Osteoblast (primary cell): ENCODE results near the gene KLK7. TPM values are rescaled to one million over a fixed set of nuclear protein-coding genes. Genes with fewer than 3 reads are reported as not detected.
A peak's percentile ranks its signal among the peaks of the same experiment; 100 is the strongest.

ENCODE experiments used
- DNase-seq: peaks from one replicate; pipeline ENCODE4 v3.0.0; 2011; ENCODE audit warnings: low spot score, mixed read lengths; ENCODE audit not compliant: insufficient read length; ENCODE audit errors: missing footprints
- H2AFZ ChIP-seq: 2 replicates; pipeline ENCODE4 v1.6.0; 2011; ENCODE audit warnings: mild to moderate bottlenecking, low read length
- H3K27ac ChIP-seq: 2 replicates; pipeline ENCODE4 v1.5.1; 2011; ENCODE audit warnings: mild to moderate bottlenecking, low read depth, low read length, moderate library complexity
- H3K27me3 ChIP-seq: 2 replicates; pipeline ENCODE4 v1.6.0; 2012; ENCODE audit warnings: mild to moderate bottlenecking, control low read depth, inconsistent platforms, low read length, moderate library complexity; ENCODE audit not compliant: insufficient read depth
- H3K36me3 ChIP-seq: 2 replicates; pipeline ENCODE4 v1.5.1; 2011; ENCODE audit warnings: mild to moderate bottlenecking, low read length, control low read depth, moderate library complexity; ENCODE audit not compliant: insufficient read depth
- H3K4me1 ChIP-seq: 2 replicates; pipeline ENCODE4 v1.5.1; 2011; ENCODE audit warnings: mild to moderate bottlenecking, low read length, control low read depth, moderate library complexity; ENCODE audit not compliant: insufficient read depth
- H3K4me2 ChIP-seq: 2 replicates; pipeline ENCODE4 v1.6.0; 2011; ENCODE audit warnings: mild to moderate bottlenecking, low read length; ENCODE audit not compliant: insufficient read depth
- H3K4me3 ChIP-seq: fragments of 200-600 bp; sonication (generic); 3 replicates; pipeline ENCODE4 v1.5.1; 2012; ENCODE audit warnings: mild to moderate bottlenecking, low read length, inconsistent platforms; ENCODE audit not compliant: insufficient read depth
- H3K79me2 ChIP-seq: 2 replicates; pipeline ENCODE4 v1.6.0; 2012; ENCODE audit warnings: mild to moderate bottlenecking, low read length, control low read depth, inconsistent platforms; ENCODE audit not compliant: insufficient read depth
- H3K9me3 ChIP-seq: 2 replicates; pipeline ENCODE4 v1.5.1; 2011; ENCODE audit warnings: low read depth, low read length, control low read depth
- H4K20me1 ChIP-seq: 2 replicates; pipeline ENCODE4 v1.6.0; 2012; ENCODE audit warnings: mild to moderate bottlenecking, low read length, control low read depth; ENCODE audit not compliant: insufficient read depth
- total RNA-seq: library from RNA; depleted of rRNA; stranded (reverse); fragments of >200 nt; gene quantifications from 2 replicates; pipeline ENCODE4 v1.2.3, GENCODE V29; 2012
- TF ChIP-seq, protein P1 (sequence below): IDR thresholded peaks from 2 replicates; pipeline ENCODE4 v1.5.1; 2011; ENCODE audit warnings: mild to moderate bottlenecking, low read depth, low read length, moderate library complexity; ENCODE audit errors: extremely low read depth

KLK7 gene
- total RNA-seq, 1 donor = not detected

DNA sequence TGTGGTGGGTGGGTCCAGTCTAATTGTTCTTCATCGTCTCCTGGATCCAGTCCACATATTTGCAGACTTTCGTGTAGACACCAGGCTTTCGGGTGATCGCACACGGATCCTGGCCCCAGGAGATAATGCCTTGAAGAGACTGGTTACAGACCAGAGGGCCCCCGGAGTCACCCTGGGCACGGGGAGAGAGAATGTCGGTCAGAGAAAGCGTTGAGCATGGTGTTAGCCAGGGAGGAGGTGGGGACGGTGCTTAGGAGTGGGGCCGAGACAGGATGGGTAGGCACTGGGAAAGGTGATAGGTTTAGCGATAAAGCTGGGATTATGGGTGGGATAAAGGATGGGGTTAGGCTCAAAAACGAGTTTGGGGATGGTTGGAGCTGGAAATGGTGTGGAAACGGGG lies 38.8 kb upstream of the KLK7 start:
- H4K20me1 ChIP-seq = no peaks in the 10 kb centered on the region
- no peak overlapping the region for H3K4me3 ChIP-seq
- TF ChIP-seq, protein P1, sequence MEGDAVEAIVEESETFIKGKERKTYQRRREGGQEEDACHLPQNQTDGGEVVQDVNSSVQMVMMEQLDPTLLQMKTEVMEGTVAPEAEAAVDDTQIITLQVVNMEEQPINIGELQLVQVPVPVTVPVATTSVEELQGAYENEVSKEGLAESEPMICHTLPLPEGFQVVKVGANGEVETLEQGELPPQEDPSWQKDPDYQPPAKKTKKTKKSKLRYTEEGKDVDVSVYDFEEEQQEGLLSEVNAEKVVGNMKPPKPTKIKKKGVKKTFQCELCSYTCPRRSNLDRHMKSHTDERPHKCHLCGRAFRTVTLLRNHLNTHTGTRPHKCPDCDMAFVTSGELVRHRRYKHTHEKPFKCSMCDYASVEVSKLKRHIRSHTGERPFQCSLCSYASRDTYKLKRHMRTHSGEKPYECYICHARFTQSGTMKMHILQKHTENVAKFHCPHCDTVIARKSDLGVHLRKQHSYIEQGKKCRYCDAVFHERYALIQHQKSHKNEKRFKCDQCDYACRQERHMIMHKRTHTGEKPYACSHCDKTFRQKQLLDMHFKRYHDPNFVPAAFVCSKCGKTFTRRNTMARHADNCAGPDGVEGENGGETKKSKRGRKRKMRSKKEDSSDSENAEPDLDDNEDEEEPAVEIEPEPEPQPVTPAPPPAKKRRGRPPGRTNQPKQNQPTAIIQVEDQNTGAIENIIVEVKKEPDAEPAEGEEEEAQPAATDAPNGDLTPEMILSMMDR = no peak
- H2AFZ ChIP-seq = no peak overlapping the region
- H3K27ac ChIP-seq = no peak overlapping the region
- no peaks in the 10 kb centered on the region for H3K79me2 ChIP-seq
- no peak overlapping the region for H3K4me2 ChIP-seq
- no peaks in the 10 kb centered on the region for H3K9me3 ChIP-seq
- no peaks in the 10 kb centered on the region for H3K4me1 ChIP-seq
- DNase-seq = peak; percentile 51
- peaks cover 37% of the 10 kb centered on the region for H3K27me3 ChIP-seq
- no peaks in the 10 kb centered on the region for H3K36me3 ChIP-seq

GRCh38 chr19:51020988-51021651 lies 37.4 kb upstream of the KLK7 start:
- H3K36me3 ChIP-seq = no peaks in the 10 kb centered on the region
- H3K9me3 ChIP-seq = no peaks in the 10 kb centered on the region
- H3K79me2 ChIP-seq = no peaks in the 10 kb centered on the region
- peaks cover 40% of the 10 kb centered on the region for H3K27me3 ChIP-seq
- H4K20me1 ChIP-seq = no peaks in the 10 kb centered on the region
- no peaks in the 10 kb centered on the region for H3K4me1 ChIP-seq
- H3K4me3 ChIP-seq = no peak overlapping the region
- no peak overlapping the region for H3K27ac ChIP-seq
- no peak overlapping the region for H2AFZ ChIP-seq
- TF ChIP-seq, protein P1 = peak; percentile 71
- no peak overlapping the region for H3K4me2 ChIP-seq
- peak; percentile 85 for DNase-seq

GRCh38 chr19:51019544-51019925 lies 35.8 kb upstream of the KLK7 start, which contains the start of gene KLK10:
KLK10 (minus strand) TSS chr19:51019709; CDS start chr19:51019130, 579 bp downstream.
- H3K9me3 ChIP-seq = no peaks in the 10 kb centered on the region
- no peak within 1 kb of the TSS for H2AFZ ChIP-seq
- H3K4me1 ChIP-seq = no peaks in the 10 kb centered on the region
- peaks cover 34% of the 10 kb centered on the region for H3K27me3 ChIP-seq
- peak; percentile 46 for DNase-seq
- H4K20me1 ChIP-seq = no peaks in the 10 kb centered on the region
- no peak within 1 kb of the TSS for H3K27ac ChIP-seq
- no peak within 1 kb of the TSS for H3K4me2 ChIP-seq
- H3K36me3 ChIP-seq = no peaks in the 10 kb centered on the region
- no peak within 1 kb of the TSS for H3K4me3 ChIP-seq
- TF ChIP-seq, protein P1 = no peak
- no peaks in the 10 kb centered on the region for H3K79me2 ChIP-seq

DNA sequence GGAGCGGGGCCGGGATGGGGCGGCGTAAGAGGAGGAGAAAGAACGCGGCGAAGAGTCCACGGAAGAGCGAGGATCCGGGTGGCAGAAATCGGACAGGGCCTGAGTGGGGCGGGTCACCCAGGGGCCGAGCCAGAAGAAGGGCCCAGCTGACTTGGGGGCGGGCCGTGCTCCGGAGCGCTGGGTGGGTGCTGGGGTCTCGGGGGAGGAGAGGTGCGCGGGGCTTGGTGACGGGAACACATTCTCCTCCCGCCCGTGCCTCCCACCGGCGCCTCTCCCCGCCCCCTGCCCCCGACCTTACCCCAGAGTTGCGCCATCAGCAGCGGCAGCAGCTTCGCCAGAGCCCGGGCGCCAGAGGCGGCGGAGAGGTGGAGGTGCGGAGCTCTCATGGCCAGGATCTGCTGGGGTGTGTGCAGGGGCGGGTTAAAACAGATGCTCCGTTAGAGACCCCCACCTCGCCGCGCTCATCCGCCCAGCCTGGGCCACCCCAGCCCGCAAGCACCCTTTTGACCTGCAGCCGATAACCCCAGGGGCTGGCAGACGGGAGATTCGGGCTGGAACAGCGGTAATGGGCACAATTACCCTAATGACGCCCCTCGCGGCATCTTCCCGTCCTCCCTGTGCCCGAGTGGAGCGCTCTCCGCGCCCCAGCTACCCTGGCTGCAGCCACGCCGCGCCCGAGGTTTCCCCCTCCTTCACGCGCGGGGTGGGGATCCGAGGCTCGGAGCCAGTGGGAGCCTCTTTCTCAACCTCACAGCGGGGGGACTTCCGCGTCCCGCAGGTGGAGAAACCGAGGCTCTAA lies 35.2 kb upstream of the KLK7 start:
- TF ChIP-seq, protein P1 = no peak
- Histone ChIP-seq H3K36me3 (no peaks in the 10 kb centered on the region), H4K20me1 (no peaks in the 10 kb centered on the region), H3K79me2 (no peaks in the 10 kb centered on the region), H3K27me3 (peaks cover 34% of the 10 kb centered on the region), H3K4me3 (no peak overlapping the region), H2AFZ (no peak overlapping the region), H3K4me1 (no peaks in the 10 kb centered on the region), H3K4me2 (no peak overlapping the region), H3K27ac (no peak overlapping the region), H3K9me3 (no peaks in the 10 kb centered on the region)
- peak; percentile 73 for DNase-seq
